ENCODE measurements around the gene POLD1. TPM values are rescaled to one million over a fixed set of nuclear protein-coding genes. Genes with fewer than 3 reads are reported as not detected.
A peak's percentile ranks its signal among the peaks of the same experiment; 100 is the strongest.

POLD1 gene
- total and polyA plus RNA-seq, 5 experiments from 2014 or later = 26.0 to 40.8 (median 34.4) TPM

- POLR2A ChIA-PET = interaction anchor here (0.6 to 3.4 kb wide), 7 partner anchors 10 to 414 kb away, joined by 3 to 43 read pairs (median 6); partner anchors contain the start of gene POLD1
- Mint-ChIP-seq H3K9me3 (no peaks in the 10 kb centered on the region), H3K36me3 (no peaks in the 10 kb centered on the region), H3K4me3 (peak overlapping the region; percentile 87 to 98 (median 94)), H3K4me1 (peaks cover 17 to 41% (median 38%) of the 10 kb centered on the region in 4 donors), H3K27ac (peak overlapping the region; percentile 75 to 97 (median 93)), H3K27me3 (peaks cover 0 to 2% (median 0%) of the 10 kb centered on the region in 5 donors)
- ATAC-seq (peak; percentile 71 to 82), DNase-seq (peak; percentile 62 to 89 (median 79))
These were observed 15.2 kb upstream of the POLD1 start for GRCh38 chr19:50368649-50369570.

GRCh38 chr19:50371914-50372475, 12.2 kb upstream of the POLD1 start:
- Mint-ChIP-seq H3K36me3 (peaks cover 0 to 3% (median 2%) of the 10 kb centered on the region in 3 donors), H3K4me1 (peaks cover 10 to 31% (median 28%) of the 10 kb centered on the region in 4 donors), H3K27ac (no peak overlapping the region), H3K9me3 (no peaks in the 10 kb centered on the region), H3K4me3 (no peak overlapping the region), H3K27me3 (peaks cover 0 to 3% (median 0%) of the 10 kb centered on the region in 5 donors)
- ATAC-seq (no peak), DNase-seq (no peak)
- POLR2A ChIA-PET = interaction anchor here (1.8 kb wide), 1 partner anchor 14 kb away, joined by 5 read pairs; no protein-coding TSS in a partner anchor

- POLR2A ChIA-PET = interaction anchor here (0.5 to 2.7 kb wide), 15 partner anchors 8 to 429 kb away, joined by 3 to 39 read pairs (median 5); partner anchors contain the start of genes JOSD2, NAPSA and POLD1
- Mint-ChIP-seq H3K9me3 (no peaks in the 10 kb centered on the region), H3K36me3 (peaks cover 0 to 45% (median 5%) of the 10 kb centered on the region in 3 donors), H3K27ac (peak within 1 kb of the TSS; percentile 98 to 100 (median 100)), H3K27me3 (peaks cover 0 to 2% (median 0%) of the 10 kb centered on the region in 5 donors), H3K4me1 (peaks cover 19 to 45% (median 30%) of the 10 kb centered on the region in 4 donors), H3K4me3 (peak within 1 kb of the TSS; percentile 92 to 100 (median 98))
- ATAC-seq (peak; percentile 84 to 86), DNase-seq (peak; percentile 91 to 97 (median 95))
These were observed 7.7 kb upstream of the POLD1 start, which contains the start of gene NR1H2 for GRCh38 chr19:50376166-50377050. Gene NR1H2 (plus strand): TSS chr19:50376457. CDS start chr19:50377606, 1,149 bp downstream.

GRCh38 chr19:50377051-50377461, 7.1 kb upstream of the POLD1 start:
- ATAC-seq (peak; percentile 22 to 25), DNase-seq (peak in 8 of 10 donors; percentile 53 to 82 (median 62))
- peaks cover 19 to 47% (median 30%) of the 10 kb centered on the region in 4 donors for H3K4me1 Mint-ChIP-seq
- H3K4me3 Mint-ChIP-seq = peak overlapping the region; percentile 56 to 100 (median 92)
- peak overlapping the region in 9 of 10 donors; percentile 73 to 100 (median 100) for H3K27ac Mint-ChIP-seq
- peaks cover 0 to 2% (median 0%) of the 10 kb centered on the region in 5 donors for H3K27me3 Mint-ChIP-seq
- peaks cover 0 to 46% (median 5%) of the 10 kb centered on the region in 3 donors for H3K36me3 Mint-ChIP-seq
- H3K9me3 Mint-ChIP-seq = no peaks in the 10 kb centered on the region
- POLR2A ChIA-PET = interaction anchor here (0.9 to 2.3 kb wide), 4 partner anchors 7 to 427 kb away, joined by 3 to 15 read pairs (median 4); partner anchors contain the start of genes JOSD2 and POLD1

GRCh38 chr19:50377517-50377916, 6.6 kb upstream of the POLD1 start:
- no peak for DNase-seq
- peak overlapping the region in 9 of 10 donors; percentile 23 to 100 (median 99) for H3K27ac Mint-ChIP-seq
- H3K4me1 Mint-ChIP-seq = peaks cover 19 to 47% (median 30%) of the 10 kb centered on the region in 4 donors
- no peaks in the 10 kb centered on the region for H3K9me3 Mint-ChIP-seq
- H3K36me3 Mint-ChIP-seq = peaks cover 0 to 46% (median 5%) of the 10 kb centered on the region in 3 donors
- peak overlapping the region in 8 of 10 donors; percentile 6 to 100 (median 78) for H3K4me3 Mint-ChIP-seq
- no peak for ATAC-seq
- POLR2A ChIA-PET = interaction anchor here (0.9 to 1.3 kb wide), 3 partner anchors 16 to 426 kb away, joined by 3 to 4 read pairs (median 3); partner anchors contain the start of gene JOSD2
- peaks cover 0 to 2% (median 0%) of the 10 kb centered on the region in 5 donors for H3K27me3 Mint-ChIP-seq

GRCh38 chr19:50378169-50378862, 5.8 kb upstream of the POLD1 start:
- Mint-ChIP-seq H3K4me1 (peaks cover 21 to 50% (median 32%) of the 10 kb centered on the region in 4 donors), H3K27ac (peak overlapping the region in 9 of 10 donors; percentile 23 to 100 (median 80)), H3K27me3 (peaks cover 0 to 2% (median 0%) of the 10 kb centered on the region in 5 donors), H3K9me3 (no peaks in the 10 kb centered on the region), H3K36me3 (peaks cover 0 to 46% (median 5%) of the 10 kb centered on the region in 3 donors), H3K4me3 (peak overlapping the region in 6 of 10 donors; percentile 48 to 93 (median 49))
- ATAC-seq (no peak), DNase-seq (no peak)
- POLR2A ChIA-PET = interaction anchor here (1.2 to 1.4 kb wide), 3 partner anchors 9 to 133 kb away, joined by 4 read pairs; partner anchors contain the start of genes JOSD2 and NAPSA

- Mint-ChIP-seq H3K27me3 (peaks cover 0 to 3% (median 0%) of the 10 kb centered on the region in 5 donors), H3K36me3 (peaks cover 0 to 46% (median 5%) of the 10 kb centered on the region in 3 donors), H3K27ac (peak overlapping the region in 1 of 10 donors; percentile 91), H3K4me3 (peak overlapping the region in 1 of 10 donors; percentile 67), H3K4me1 (peaks cover 27 to 56% (median 37%) of the 10 kb centered on the region in 4 donors), H3K9me3 (no peaks in the 10 kb centered on the region)
- POLR2A ChIA-PET = interaction anchor here (1.2 to 1.4 kb wide), 2 partner anchors 10 to 13 kb away, joined by 4 read pairs; partner anchors contain the start of gene NAPSA
- DNase-seq (no peak), ATAC-seq (no peak)
These were observed 5.3 kb upstream of the POLD1 start for GRCh38 chr19:50378863-50379236.

- H3K36me3 Mint-ChIP-seq = peaks cover 0 to 46% (median 5%) of the 10 kb centered on the region in 3 donors
- peak overlapping the region in 1 of 10 donors; percentile 67 for H3K4me3 Mint-ChIP-seq
- H3K4me1 Mint-ChIP-seq = peaks cover 33 to 63% (median 41%) of the 10 kb centered on the region in 4 donors
- ATAC-seq (no peak), DNase-seq (no peak)
- H3K27ac Mint-ChIP-seq = peak overlapping the region in 4 of 10 donors; percentile 33 to 68 (median 60)
- peaks cover 0 to 7% (median 0%) of the 10 kb centered on the region in 5 donors for H3K27me3 Mint-ChIP-seq
- H3K9me3 Mint-ChIP-seq = no peaks in the 10 kb centered on the region
- POLR2A ChIA-PET = interaction anchor here (1.2 kb wide), 1 partner anchor 11 kb away, joined by 4 read pairs; no protein-coding TSS in a partner anchor
These were observed 4.5 kb upstream of the POLD1 start for GRCh38 chr19:50379602-50380001.

GRCh38 chr19:50380137-50380536, 4.0 kb upstream of the POLD1 start:
- H3K4me3 Mint-ChIP-seq = no peak overlapping the region
- DNase-seq (no peak), ATAC-seq (no peak)
- peaks cover 0 to 46% (median 5%) of the 10 kb centered on the region in 3 donors for H3K36me3 Mint-ChIP-seq
- peak overlapping the region in 2 of 10 donors; percentile 33 to 74 for H3K27ac Mint-ChIP-seq
- H3K4me1 Mint-ChIP-seq = peaks cover 38 to 69% (median 45%) of the 10 kb centered on the region in 4 donors
- POLR2A ChIA-PET = no interaction called here
- no peaks in the 10 kb centered on the region for H3K9me3 Mint-ChIP-seq
- H3K27me3 Mint-ChIP-seq = peaks cover 0 to 7% (median 0%) of the 10 kb centered on the region in 5 donors

GRCh38 chr19:50380751-50381151, 3.4 kb upstream of the POLD1 start:
- H3K27ac Mint-ChIP-seq = peak overlapping the region in 1 of 10 donors; percentile 81
- peaks cover 0 to 46% (median 5%) of the 10 kb centered on the region in 3 donors for H3K36me3 Mint-ChIP-seq
- POLR2A ChIA-PET = no interaction called here

More at GRCh38 chr19:50380751-50381151, 3.4 kb upstream of the POLD1 start:
- Mint-ChIP-seq H3K4me3 (peak overlapping the region in 1 of 10 donors; percentile 69), H3K9me3 (no peaks in the 10 kb centered on the region), H3K27me3 (peaks cover 0 to 7% (median 0%) of the 10 kb centered on the region in 5 donors), H3K4me1 (peaks cover 39 to 71% (median 49%) of the 10 kb centered on the region in 4 donors)
- ATAC-seq (no peak), DNase-seq (no peak)
